Measurements from ENCODE around the gene SS18L1.
A peak's percentile ranks its signal among the peaks of the same experiment; 100 is the strongest.

The SS18L1 gene

GRCh38 chr20:62198496-62198895 lies 54.9 kb downstream of the SS18L1 start:
- DNase-seq: no peak

- no peak for DNase-seq
These were observed 55.4 kb downstream of the SS18L1 start for GRCh38 chr20:62198931-62199330.

GRCh38 chr20:62200491-62201172 lies 57.1 kb downstream of the SS18L1 start:
- DNase-seq: no peak

GRCh38 chr20:62201173-62202082 lies 57.9 kb downstream of the SS18L1 start:
- peak; percentile 69 for DNase-seq

- no peak for DNase-seq
These were observed 58.5 kb downstream of the SS18L1 start for GRCh38 chr20:62202083-62202395.

- no peak for DNase-seq
These were observed 59.3 kb downstream of the SS18L1 start for GRCh38 chr20:62202676-62203377.

GRCh38 chr20:62203378-62204030 lies 59.9 kb downstream of the SS18L1 start:
- no peak for DNase-seq

- no peak for DNase-seq
These were observed 62.2 kb downstream of the SS18L1 start for GRCh38 chr20:62205618-62206387.

- DNase-seq: no peak
These were observed 62.8 kb downstream of the SS18L1 start for GRCh38 chr20:62206388-62206775.

GRCh38 chr20:62208061-62208794 lies 64.7 kb downstream of the SS18L1 start:
- DNase-seq: no peak

GRCh38 chr20:62208795-62209755 lies 65.5 kb downstream of the SS18L1 start:
- DNase-seq: no peak

- no peak for DNase-seq
These were observed 66.4 kb downstream of the SS18L1 start for GRCh38 chr20:62209850-62210495.

- DNase-seq: peak; percentile 82
These were observed 66.9 kb downstream of the SS18L1 start for GRCh38 chr20:62210496-62210855.

- DNase-seq: no peak
These were observed 67.6 kb downstream of the SS18L1 start for GRCh38 chr20:62211216-62211615.

- no peak for DNase-seq
These were observed 68.3 kb downstream of the SS18L1 start for GRCh38 chr20:62211769-62212288.

GRCh38 chr20:62212299-62212698 lies 68.7 kb downstream of the SS18L1 start:
- no peak for DNase-seq

- DNase-seq: no peak
These were observed 70.5 kb downstream of the SS18L1 start for GRCh38 chr20:62214067-62214466.

- DNase-seq: no peak
These were observed 71.7 kb downstream of the SS18L1 start for GRCh38 chr20:62215020-62215990.
